H1 (cell line): ENCODE data around the gene SPC25.

Experiments used
- CTCF ChIP-seq, 3 experiments: IDR thresholded peaks; 1 replicate in 2 of 3; 2 replicates in 1 of 3; pipeline versions ENCODE4 v1.5.1 to v1.6.1; 2011; ENCODE audit warnings: low read length in 3 of 3, mild to moderate bottlenecking in 3 of 3, inconsistent platforms in 2 of 3, low read depth in 1 of 3, moderate library complexity in 1 of 3; ENCODE audit not compliant: insufficient read depth in 1 of 3; ENCODE audit errors: control extremely low read depth in 1 of 3
- EGR1 ChIP-seq: IDR thresholded peaks from 2 replicates; pipeline ENCODE4 v1.6.1; 2011; ENCODE audit warnings: low read depth, low read length, borderline replicate concordance
- POLR2AphosphoS5 ChIP-seq: IDR thresholded peaks from 2 replicates; pipeline ENCODE4 v1.6.1; 2011; ENCODE audit warnings: low read depth, low read length
- SIN3A ChIP-seq, 2 experiments: IDR thresholded peaks in 1 of 2; conservative IDR thresholded peaks in 1 of 2; 2 replicates each; pipeline ENCODE4 v1.6.1; 2011 to 2012; ENCODE audit warnings: low read length in 2 of 2, improper control_type of control experiment in 1 of 2, low read depth in 1 of 2, mild to moderate bottlenecking in 1 of 2

- TF ChIP-seq CTCF (IDR thresholded peaks at IDR 0.05; ENCODE audit: control extremely low read depth in 1 of 3, insufficient read depth in 1 of 3, low read depth in 1 of 3, low read length in 3 of 3), result no peak
- TF ChIP-seq EGR1, result no peak
- no peak for TF ChIP-seq POLR2AphosphoS5
- TF ChIP-seq SIN3A (conservative IDR thresholded peaks at IDR 0.05 in 1 of 2, IDR thresholded peaks at IDR 0.05 in 1 of 2; ENCODE audit: low read depth in 1 of 2, low read length in 2 of 2), result no peak
These were observed 3.9 kb upstream of the SPC25 start for GRCh38 chr2:168894101-168894500.
